ENCODE results near the gene PTPRN2.
"Not testable (repeated sequence)": the region's sequence is repeated elsewhere in the genome, so short reads cannot be mapped to it uniquely, and the experiment has no call there.

GRCh38 chr7:158524286-158524685, 63.3 kb downstream of the PTPRN2 start:
- TF ChIP-seq CTCF (conservative IDR thresholded peaks at IDR 0.05; ENCODE audit: low read depth, low read length); EZH2 (IDR thresholded peaks at IDR 0.05; ENCODE audit: borderline replicate concordance, low read depth, low read length, poor library complexity, severe bottlenecking): not testable (repeated sequence)

Measured in A673 (cell line).